ENCODE data around the gene MAD1L1. TPM values are rescaled to one million over a fixed set of nuclear protein-coding genes. Genes with fewer than 3 reads are reported as not detected.

Gene MAD1L1
- total and polyA plus RNA-seq, 4 donors = 12.8 to 20.7 (median 16.5) TPM

DNA sequence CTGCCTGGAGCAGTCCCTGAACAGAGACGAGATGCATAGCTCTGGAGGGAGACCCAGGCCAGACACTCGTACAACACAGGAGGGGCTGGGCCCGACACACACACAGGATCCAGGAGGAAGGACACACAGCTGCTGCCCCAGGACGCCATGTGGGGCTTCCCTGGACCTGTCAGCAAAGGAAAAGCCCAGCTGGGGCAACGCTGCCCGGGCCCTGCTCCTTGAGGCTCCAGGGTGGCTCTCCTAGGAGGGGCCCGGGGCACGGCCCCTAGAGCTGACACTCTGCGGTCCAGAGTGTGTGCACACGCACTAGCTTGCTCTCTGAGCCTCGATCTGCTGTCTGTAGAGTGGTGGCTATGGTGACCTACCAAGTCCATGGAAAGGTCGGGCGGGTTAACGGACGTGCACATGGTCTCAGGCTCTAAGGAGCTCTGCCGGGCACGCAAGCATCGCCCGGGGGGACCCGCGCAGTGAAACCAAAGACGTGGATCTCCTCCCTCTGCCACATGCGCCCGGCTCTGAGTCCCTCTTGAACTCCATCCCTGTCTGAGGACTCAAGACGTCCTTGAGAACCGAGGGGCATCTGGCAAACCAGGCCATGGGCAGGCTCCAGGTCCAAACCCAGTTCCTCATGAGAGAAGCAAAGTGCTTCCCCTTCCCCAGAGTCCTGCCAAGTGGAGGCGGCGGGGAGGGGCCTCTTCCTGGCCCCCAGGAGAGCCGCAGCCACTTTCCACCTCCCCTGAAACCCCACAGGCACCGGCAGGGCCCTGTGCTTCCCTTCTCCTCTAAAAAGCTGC is 283.7 kb downstream of the MAD1L1 start:
- H3K27me3 ChIP-seq (ENCODE audit: control insufficient read depth in 4 of 4, insufficient read depth in 4 of 4, low read length in 3 of 4) = no peaks in the 10 kb centered on the region
- TF ChIP-seq, protein P1, sequence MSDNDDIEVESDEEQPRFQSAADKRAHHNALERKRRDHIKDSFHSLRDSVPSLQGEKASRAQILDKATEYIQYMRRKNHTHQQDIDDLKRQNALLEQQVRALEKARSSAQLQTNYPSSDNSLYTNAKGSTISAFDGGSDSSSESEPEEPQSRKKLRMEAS (IDR thresholded peaks at IDR 0.05) = no peak
- no peak for TF ChIP-seq ATF3 (IDR thresholded peaks at IDR 0.05)
- no peak for TF ChIP-seq SP1 (IDR thresholded peaks at IDR 0.05)
- H3K36me3 ChIP-seq (ENCODE audit: control insufficient read depth in 4 of 4, insufficient read depth in 3 of 4, low read depth in 1 of 4, low read length in 3 of 4) = peaks cover 0 to 2% (median 0%) of the 10 kb centered on the region in 4 donors
- no peak for DNase-seq (ENCODE audit: low spot score)
- no peaks in the 10 kb centered on the region for H3K9me3 ChIP-seq (ENCODE audit: control insufficient read depth in 4 of 4, low read length in 3 of 4)
- 94% methylated on average over 30 of the region's 30 CpGs for WGBS
- H3K4me1 ChIP-seq (ENCODE audit: control insufficient read depth in 4 of 4, insufficient read depth in 4 of 4, low read length in 3 of 4) = no peaks in the 10 kb centered on the region
- H3K27ac ChIP-seq (ENCODE audit: low read depth in 1 of 2, low read length in 2 of 2) = no peak overlapping the region
- H3K9ac ChIP-seq (ENCODE audit: low read depth in 1 of 2, low read length in 2 of 2) = no peak overlapping the region
- H3K4me3 ChIP-seq (ENCODE audit: low read depth in 1 of 3, low read length in 3 of 3) = no peak overlapping the region

DNA sequence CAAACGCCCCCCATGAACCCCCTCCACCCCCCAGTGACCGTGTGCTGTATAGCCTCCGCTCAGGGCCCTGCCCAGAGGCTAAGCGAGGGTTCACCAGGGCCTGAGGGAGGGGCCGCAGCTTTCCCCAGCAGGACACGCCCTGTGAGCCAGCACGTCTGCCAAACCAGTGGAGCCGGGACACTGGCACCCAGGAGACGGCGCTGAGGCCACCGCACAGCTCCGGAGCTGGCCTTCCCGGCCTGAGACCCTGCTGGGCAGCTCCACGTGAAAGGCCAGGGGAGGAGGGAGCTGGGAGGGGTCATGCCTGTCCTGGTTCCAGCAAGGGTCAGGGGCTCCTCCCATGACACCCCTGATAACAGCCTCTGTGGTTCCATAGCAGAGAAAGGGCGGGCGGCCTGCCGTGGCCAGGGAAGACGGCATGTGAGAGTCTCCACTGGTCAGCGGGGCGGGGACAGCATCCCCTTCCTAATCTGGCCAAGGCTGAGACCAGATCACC is 284.4 kb downstream of the MAD1L1 start:
- Histone ChIP-seq H3K36me3 (ENCODE audit: control insufficient read depth in 4 of 4, insufficient read depth in 3 of 4, low read depth in 1 of 4, low read length in 3 of 4) (peaks cover 0 to 2% (median 0%) of the 10 kb centered on the region in 4 donors), H3K9ac (ENCODE audit: low read depth in 1 of 2, low read length in 2 of 2) (no peak overlapping the region), H3K9me3 (ENCODE audit: control insufficient read depth in 4 of 4, low read length in 3 of 4) (no peaks in the 10 kb centered on the region), H3K4me1 (ENCODE audit: control insufficient read depth in 4 of 4, insufficient read depth in 4 of 4, low read length in 3 of 4) (no peaks in the 10 kb centered on the region), H3K27me3 (ENCODE audit: control insufficient read depth in 4 of 4, insufficient read depth in 4 of 4, low read length in 3 of 4) (no peaks in the 10 kb centered on the region), H3K4me3 (ENCODE audit: low read depth in 1 of 3, low read length in 3 of 3) (no peak overlapping the region), H3K27ac (ENCODE audit: low read depth in 1 of 2, low read length in 2 of 2) (no peak overlapping the region)
- DNase-seq (ENCODE audit: low spot score) = no peak
- TF ChIP-seq HNF4G (IDR thresholded peaks at IDR 0.05) (no peak), CTCF (IDR thresholded peaks at IDR 0.05; ENCODE audit: low read depth, low read length, missing input control) (no peak), TAF1 (conservative IDR thresholded peaks at IDR 0.05) (no peak), ZBTB33 (IDR thresholded peaks at IDR 0.05) (no peak), JUND (IDR thresholded peaks at IDR 0.05) (no peak), RXRA (IDR thresholded peaks at IDR 0.05) (no peak), YY1 (IDR thresholded peaks at IDR 0.05) (no peak), EGR1 (IDR thresholded peaks at IDR 0.05; ENCODE audit: low read depth in 2 of 2) (no peak), GABPA (IDR thresholded peaks at IDR 0.05 in 1 of 2, conservative IDR thresholded peaks at IDR 0.05 in 1 of 2) (no peak), ATF3 (IDR thresholded peaks at IDR 0.05) (no peak), REST (IDR thresholded peaks at IDR 0.05) (no peak), RAD21 (IDR thresholded peaks at IDR 0.05) (no peak), HNF4A (conservative IDR thresholded peaks at IDR 0.05) (no peak), FOXA1 (IDR thresholded peaks at IDR 0.05) (no peak), FOXA2 (IDR thresholded peaks at IDR 0.05) (no peak), SP1 (IDR thresholded peaks at IDR 0.05) (no peak), NR2F2 (IDR thresholded peaks at IDR 0.05) (no peak)
- TF ChIP-seq, protein P1 (IDR thresholded peaks at IDR 0.05) = no peak
- 90% methylated on average over 20 of the region's 20 CpGs for WGBS
